Esophagus mucosa (tissue), 1 donor: ENCODE results near the gene KCNJ5. TPM values are rescaled to one million over a fixed set of nuclear protein-coding genes. Genes with fewer than 3 reads are reported as not detected.
A peak's percentile ranks its signal among the peaks of the same experiment; 100 is the strongest.
"Not testable (repeated sequence)": the region's sequence is repeated elsewhere in the genome, so short reads cannot be mapped to it uniquely, and the experiment has no call there.

Experiments
- ATAC-seq: fragments of 200-7000 bp; cut with Tn5 transposase; one replicate; pipeline ENCODE4 v1.9.1; 2020
- total RNA-seq: library from RNA; stranded (reverse); gene quantifications from one replicate; pipeline ENCODE4 v1.2.4, GENCODE V29; 2023
- donor health status: DM: yes; HTN: yes; CAD: no.

Gene KCNJ5
- total RNA-seq, 1 donor from 2014 or later: 0.08 TPM

DNA sequence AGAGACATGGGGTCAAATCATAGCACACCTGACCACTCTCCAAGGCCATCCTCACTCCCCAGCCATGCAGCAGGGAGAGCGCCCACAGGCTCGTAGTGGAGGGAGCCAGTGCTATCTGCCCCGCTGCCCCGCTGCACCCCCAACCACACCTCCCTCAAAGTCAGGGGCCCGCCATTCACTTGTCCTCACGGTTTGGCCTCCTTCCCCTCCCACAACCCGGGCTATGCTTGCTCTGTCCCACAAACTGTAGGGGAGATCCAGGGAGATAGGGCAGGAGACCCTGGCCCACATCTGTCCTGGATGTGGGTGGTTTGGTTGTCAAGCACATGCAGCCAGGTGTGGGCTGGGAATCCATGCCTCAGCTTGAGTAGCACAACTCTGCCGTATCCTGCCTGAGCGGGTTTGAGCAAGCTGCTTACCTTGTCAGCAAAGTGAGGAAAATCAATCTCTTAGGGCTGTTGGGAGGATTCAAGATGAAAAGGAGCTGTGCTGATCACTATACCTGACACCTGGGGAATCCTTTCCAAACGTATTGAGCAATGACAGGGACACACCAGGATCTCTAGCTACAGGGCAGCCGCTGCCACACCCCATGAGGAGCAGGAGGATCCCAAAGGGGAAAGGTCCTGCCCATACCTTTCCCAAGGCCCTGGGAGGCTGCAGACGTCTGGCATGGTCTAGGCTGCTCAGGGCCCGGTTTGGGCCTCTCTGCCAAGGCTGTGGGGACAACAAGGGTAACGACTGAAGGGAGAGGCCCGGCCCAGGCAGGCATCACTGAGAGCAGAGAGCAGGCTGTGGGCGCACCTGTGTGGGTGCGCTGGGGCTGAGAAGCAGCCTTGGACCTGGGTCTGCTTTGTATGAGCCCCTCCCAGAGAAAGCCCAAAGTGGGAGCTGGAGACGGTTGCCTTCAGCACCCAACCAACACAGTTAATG, 23.3 kb downstream of the KCNJ5 start:
- peak; percentile 75 for ATAC-seq

DNA sequence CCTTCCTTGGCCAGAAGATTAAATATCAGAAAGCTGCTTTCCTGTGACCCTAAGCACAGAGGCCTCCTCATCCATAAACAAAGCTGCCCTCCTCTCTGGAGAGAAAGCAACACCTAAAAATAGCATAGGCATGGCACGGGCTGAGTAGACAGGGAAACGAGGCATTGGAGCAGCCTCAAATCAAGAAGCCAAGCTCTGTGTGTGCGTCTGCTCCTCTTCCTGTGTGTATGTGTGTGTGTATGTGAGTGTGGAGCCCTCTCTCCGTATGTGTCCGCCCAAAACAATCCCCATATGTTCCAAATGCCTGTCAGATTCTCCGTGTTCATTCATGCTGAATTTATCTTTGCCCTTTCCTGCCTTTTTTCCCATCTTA, 24.0 kb downstream of the KCNJ5 start:
- ATAC-seq: no peak

DNA sequence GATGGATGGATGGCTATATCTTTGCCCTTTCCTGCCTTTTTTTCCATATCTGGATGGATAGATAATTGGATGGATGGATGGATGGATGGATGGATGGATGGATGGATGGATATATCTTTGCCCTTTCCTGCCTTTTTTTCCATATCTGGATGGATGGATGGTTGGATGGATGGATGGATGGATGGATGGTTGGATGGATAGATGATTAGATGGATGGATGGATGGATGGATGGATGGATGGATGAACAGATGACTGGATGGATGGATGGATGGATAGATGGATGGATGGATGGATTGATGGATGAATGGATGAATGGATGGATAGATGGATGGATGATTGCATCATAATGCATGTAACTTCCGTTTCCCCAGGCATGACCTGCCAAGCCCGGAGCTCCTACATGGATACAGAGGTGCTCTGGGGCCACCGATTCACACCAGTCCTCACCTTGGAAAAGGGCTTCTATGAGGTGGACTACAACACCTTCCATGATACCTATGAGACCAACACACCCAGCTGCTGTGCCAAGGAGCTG, 24.9 kb downstream of the KCNJ5 start:
- ATAC-seq: no peak

DNA sequence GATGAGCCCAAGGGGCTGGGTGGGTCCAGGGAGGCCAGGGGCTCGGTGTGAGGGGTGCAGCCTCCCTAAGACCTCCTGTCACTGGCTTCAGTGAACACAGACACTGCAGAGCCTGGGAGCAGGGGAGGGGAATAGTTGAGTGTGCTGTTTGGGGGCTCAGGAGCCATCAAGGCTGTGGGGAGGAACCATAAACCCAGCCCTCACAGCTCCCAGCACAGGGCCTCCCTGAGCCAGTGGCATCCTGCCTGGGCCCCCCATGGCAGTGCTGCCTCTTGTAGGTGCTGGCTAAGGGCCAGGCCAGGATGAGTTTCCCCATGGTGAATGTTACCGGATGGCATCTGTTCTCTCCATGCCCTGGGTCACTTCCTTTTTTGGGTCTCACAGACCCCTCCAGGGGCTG, 25.5 kb downstream of the KCNJ5 start:
- no peak for ATAC-seq

DNA sequence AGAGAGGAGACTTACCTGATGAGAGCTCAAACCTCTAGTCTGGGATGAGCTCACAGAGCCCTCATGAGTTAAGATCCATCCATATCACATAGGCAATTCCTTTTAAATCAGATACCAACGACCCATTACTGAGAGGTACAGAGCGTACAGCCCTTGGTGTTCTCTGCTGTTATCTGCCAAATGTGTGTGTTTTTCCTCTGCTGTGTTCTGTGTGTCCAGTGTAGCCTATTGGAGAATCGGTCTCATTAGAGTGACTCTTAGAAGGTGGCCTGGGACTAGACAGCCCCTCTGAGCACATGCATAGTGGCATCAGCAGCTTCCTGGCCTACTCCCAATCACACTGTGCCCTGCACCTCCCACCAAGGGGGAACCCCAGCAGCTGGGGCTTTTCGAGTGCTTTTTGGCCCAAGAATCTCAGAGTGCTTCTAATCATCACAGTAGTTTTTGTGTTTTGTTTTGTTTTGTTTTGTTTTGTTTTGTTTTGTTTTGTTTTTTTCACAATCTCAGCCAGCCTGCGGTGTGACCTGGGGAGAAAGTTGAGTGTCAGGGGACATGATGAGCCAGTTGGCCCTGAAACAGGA, 26.1 kb downstream of the KCNJ5 start:
- no peak for ATAC-seq

DNA sequence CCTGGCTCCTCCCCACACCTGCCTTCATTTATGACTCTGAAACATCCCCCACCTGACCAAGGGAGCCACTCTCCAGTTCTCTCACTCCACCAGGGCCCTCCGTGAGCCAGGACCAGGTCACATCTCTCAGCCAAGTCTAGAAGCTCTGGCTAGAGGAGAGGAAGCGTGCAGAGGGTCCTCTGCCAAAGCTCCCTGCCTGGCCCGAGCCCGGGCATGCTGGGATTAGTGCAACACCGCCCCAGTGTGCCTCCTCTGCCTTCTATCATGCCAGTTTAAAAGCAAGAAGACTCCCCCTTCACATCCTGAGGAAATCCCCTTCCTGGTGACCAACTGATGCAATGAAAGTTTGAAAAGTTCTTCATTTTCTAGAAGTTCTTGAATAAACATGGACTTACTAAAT, 28.1 kb downstream of the KCNJ5 start:
- no peak for ATAC-seq

DNA sequence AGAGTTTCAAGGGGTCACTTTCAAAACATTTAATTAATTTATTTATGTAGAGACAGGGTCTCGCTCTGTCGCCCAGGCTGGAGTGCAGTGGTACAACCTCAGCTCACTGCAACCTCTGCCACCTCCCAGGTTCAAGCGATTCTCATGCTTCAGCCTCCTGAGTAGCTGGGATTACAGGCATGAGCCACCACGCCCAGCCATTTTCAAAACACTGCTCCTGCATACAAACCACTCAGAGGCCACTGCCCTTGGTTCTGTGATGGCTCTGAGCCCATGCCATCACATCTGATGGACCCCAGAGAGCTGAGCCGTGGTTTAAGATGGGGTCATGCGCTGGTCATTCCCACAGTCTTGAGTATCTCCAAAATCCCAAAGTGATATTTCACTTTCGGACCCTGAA, 28.5 kb downstream of the KCNJ5 start:
- not testable (repeated sequence) for ATAC-seq

DNA sequence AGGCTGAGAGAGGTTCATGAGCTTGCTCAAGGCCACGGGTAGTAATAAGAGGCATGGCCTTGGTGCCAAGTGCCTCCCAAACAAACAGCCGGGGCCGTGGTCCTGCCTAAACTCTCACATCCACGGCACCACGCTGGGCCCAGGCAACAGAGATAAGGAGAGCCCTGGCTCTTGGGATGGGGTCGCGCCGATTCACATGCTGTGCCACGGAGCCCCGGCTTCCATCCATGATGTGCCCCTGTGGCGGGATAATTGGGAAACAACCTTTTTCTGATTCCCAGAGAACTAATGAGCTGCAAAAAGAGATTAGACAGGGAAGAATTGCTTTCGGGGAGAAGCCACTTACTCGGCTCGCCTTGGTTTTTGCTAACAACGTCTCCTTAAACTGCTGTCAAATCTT, 29.5 kb downstream of the KCNJ5 start:
- no peak for ATAC-seq

DNA sequence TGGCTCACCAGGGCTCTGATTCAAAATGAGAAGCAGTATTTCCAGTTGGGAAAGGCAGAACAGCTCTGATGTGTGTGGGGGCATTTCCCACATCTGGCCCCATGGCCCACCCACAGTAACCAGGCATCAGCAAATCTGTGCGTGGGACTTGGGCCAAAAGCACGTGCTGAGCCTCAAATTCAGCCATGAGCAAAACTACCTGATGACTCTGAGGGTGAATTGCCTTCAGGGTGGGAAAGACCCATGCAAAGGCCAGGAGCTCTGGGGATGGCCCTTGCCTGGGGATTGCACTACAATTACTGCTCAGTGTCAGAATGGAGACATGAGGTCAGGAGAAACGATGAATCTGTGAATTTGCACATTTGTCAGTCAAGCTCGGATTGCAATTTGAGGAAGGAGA, 30.6 kb downstream of the KCNJ5 start:
- ATAC-seq: no peak

DNA sequence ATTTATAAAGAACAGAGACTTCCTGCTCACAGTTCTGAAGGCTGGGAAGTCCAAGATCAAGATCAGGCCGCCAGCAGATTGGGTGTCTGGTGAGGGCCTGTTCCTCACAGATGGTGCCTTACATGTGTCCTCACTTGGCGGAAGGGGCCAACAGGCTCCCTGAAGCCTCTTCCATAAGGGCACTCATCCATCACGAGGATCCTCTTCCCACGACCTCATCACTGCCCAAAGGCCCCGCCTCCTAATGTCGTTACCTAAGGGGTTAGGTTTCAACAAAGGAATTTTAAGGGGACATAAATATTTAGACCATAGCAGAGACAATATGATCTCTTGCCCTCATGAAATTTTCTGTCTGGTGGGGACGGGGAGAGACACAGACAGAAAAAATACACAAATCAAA, 32.9 kb downstream of the KCNJ5 start:
- ATAC-seq: no peak

DNA sequence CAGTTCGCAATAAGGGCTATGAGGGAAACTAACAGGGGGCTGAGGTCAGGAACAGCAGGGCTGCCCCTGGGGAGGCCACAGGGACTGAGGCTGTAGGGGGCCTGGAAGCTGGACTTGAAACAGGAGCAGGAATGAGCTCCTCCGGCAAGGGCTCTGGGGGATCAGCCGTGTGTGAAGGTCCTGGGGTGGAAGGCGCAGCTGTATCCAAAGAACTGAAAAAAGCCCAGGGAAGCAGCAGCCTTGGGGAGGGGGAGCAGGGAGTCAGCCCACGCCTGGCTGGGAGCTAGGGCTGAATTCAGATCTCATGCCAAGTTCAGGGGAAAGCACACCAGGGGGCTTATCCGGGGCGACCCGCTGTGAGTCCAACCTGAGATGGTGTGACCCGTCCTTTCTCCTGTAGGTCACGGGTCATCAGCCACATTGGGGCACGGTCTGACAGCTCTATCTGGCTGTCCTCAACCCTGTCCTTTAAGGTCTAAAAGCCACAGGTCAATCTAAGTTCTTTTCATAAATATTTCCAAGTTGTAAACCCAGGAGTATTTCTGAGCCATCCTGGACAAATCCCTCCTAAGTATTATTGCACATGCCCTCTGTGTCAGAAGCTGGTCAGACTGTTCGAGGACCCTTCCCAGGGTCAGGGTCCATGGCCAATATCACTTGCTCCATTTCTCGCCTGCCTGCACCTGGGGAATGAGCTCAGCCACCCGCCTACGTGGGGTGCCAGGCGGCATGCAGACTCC, 33.5 kb downstream of the KCNJ5 start:
- ATAC-seq: no peak

DNA sequence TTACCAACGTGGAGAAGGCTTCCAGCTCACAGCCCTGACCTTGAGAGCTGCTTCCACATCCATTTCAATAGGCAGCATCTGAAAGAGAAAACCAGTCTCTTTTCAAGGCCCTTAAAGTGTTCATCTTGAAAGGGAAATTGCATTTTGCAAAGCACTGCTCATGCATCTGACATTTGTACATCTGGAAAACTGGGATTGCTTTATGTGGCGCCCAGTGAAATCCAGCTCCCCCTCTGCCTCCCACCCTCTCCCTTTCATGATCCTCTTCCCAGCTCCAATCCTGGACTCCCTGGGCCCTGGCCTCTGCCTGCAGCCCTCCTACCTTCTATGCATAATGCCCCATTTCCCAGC, 34.1 kb downstream of the KCNJ5 start:
- no peak for ATAC-seq

DNA sequence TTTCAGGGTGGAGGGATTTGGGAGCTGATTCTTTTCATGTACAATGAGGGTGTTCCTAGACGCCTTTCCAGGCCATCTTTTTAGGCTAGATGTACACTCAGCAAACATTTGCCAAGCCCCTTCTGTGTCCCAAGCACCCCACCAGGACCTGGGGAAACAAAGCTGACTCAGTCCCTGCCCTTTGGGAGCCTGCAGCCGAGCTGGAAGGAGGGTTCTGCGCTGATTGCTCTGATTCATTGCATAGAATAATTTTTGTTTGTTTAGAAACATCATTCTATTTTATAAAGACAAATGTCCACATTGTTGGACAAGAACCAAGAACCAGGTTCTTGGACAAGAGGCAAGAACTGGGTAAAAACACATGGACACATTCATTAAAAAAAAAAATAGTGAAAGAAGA, 34.8 kb downstream of the KCNJ5 start:
- ATAC-seq: no peak

DNA sequence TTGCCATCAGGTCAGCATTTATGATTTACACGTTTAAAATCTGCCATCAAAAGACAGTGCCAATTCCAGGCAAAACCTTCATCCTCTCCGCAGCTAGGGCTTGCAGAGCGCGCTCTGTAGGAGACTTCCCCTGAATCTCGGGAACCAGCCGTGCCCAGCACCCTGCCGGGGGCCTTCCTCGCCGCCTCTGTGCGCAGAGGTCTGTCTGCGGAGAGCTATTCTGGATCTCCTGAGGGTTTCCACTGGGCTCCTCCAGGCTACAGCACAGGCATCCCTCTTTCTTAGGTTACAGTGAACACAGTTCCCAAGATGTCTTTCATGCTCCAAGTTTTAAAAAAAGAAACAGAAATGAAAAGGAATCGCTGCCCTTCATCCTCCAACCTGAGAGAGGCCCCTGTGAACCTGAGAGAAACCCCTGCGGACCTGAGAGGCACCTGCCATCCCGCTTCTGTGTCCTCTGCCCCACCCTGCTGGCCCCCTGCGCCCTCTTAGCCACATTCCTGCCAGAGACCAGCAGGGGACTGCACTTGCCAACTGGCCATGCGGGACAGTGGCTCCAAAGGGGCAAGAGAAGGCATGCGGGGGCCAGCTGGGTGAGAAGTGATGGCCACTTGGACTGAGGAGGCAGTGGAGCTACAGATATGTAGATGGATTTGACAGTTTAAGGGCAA, 35.4 kb downstream of the KCNJ5 start:
- ATAC-seq: no peak

DNA sequence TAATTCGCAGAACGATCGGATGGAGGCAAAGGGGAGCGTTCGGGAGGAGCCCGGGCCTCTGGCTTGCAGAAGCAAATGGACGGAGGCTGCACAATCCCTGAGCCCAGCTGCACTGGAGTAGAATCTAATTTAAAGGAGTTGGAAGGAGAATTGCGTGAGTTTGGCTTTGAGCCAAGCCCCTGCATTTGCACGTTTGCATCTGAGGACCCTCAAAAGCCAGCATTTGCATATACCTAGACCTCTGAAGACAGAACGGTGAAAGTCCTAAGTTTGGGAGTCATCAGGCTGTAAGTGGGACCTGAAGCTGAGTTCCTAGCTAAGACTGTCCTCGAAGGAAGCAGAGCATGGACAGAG, 35.9 kb downstream of the KCNJ5 start:
- ATAC-seq: no peak

DNA sequence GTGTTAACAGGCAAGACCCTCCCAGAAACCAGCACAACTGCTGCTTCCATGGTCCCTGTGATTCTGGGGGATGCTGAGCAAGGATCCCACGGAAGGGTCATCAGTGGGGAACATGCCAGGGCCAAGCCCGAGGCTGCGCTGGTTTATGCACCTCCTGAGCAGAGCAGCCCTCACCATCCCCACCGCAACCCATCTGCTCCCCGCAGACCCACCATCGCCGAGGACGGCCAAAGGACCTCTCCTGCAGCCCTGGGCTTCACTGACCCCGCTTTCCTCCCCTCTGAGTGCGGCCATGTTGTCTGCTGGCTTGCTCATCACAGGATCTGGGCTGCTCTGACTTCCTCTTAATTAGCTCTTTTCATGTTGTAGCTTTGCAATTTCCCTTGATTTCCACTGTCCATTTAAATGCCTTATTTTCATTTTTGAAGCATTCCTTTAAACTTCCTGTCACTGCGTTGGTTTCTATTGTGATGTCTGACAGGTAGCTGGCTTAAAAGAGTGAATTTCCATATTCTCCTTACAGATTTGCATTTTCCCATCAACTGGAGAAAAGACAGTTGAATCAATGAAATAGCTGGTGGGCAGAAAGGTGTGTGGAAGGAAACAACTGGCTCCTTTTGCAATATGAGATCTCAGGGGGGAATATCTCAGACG, 36.7 kb downstream of the KCNJ5 start:
- ATAC-seq: no peak

DNA sequence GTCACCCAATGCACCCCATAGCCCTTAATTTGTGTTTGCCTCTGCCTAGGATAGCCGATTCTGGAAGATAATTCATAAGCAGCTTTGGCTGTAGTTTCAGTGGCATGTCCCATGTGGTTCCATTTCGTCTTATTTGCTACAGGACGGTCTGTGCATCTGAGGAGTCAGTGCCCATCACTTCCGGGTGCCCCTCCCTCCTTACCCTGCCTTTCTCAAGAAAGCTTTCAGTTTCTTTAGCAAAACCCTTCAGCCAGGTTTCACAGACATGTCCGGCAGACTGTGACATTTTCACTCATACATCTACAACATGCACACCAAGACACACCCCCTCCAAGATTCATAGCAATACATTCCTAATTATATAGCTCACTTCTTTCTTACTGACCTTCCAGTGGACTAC, 37.2 kb downstream of the KCNJ5 start:
- ATAC-seq: no peak

DNA sequence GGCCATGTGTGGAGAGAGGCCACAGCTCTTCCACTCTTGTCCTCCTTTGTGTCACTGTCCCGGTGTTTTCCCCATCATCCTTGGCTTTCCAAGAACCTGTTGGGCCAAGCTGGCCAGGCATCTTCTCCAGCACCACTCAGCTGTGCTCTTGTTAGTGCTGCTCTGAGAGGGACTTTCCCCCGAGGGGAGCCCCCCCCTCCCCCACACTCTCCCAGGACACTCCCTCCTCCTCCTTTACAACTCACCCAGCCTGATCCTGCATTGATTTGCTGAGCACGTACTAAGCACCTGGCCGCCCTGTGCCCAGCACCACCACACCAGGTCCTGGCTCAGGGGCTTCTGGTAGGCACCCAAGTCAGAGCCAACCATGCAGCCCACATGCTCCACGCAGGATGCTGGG, 38.3 kb downstream of the KCNJ5 start:
- ATAC-seq: no peak

DNA sequence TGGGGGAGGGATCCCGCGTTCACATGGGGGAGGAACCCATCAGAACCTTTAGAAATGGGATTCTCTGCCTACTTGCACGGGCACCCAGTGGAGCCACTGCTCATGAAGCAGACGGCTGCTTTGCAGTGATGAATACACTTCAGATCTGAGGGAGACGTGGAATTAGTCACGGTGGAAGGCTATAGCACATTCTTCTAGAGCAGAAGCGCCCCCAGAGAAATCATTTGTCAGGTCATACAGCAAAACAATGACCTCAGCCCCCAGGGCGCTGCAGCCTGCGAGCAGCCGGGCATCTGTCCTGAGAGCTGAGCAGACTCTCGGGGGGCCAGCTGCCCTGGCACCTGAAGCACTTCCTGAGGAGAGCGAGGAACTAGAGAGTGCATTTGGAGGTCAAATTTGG, 38.8 kb downstream of the KCNJ5 start:
- ATAC-seq: no peak

DNA sequence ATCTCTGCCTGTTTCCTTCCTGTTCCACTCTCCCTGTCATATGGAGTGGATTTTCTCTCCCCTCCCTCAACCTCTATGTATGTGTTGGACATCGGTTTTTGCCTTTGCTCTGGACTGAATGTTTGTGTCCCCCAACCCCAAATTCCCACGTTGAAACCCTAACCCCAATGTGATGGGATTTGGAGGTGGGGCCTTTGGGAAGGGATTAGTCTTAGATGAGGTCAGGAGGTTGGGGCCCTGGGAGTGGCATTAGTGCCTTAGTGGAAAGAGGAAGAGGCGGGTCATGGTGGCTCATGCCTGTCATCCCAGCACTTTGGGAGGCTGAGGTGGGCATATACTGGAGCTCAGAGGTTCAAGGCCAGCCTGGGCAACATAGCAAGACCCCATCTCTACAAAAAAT, 39.9 kb downstream of the KCNJ5 start:
- ATAC-seq: no peak

DNA sequence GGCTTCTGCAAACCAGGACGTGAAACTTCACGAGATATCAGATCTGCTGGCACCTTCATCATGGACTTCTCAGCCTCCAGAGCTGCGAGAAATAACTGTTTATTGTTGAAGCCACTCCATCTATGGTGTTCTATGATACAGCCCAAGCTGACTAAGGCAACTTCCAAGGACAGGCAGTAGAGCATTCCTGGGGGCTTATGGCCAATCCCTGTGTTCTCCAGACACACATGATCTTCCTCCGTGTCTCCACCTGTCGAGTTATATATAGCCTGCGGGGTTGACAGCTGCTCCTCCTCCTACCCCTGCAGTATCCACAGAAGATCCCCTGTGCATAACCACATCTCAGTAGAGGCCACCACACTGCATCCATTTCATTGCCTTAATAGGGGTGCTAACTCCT, 40.5 kb downstream of the KCNJ5 start:
- ATAC-seq: peak; percentile 33

DNA sequence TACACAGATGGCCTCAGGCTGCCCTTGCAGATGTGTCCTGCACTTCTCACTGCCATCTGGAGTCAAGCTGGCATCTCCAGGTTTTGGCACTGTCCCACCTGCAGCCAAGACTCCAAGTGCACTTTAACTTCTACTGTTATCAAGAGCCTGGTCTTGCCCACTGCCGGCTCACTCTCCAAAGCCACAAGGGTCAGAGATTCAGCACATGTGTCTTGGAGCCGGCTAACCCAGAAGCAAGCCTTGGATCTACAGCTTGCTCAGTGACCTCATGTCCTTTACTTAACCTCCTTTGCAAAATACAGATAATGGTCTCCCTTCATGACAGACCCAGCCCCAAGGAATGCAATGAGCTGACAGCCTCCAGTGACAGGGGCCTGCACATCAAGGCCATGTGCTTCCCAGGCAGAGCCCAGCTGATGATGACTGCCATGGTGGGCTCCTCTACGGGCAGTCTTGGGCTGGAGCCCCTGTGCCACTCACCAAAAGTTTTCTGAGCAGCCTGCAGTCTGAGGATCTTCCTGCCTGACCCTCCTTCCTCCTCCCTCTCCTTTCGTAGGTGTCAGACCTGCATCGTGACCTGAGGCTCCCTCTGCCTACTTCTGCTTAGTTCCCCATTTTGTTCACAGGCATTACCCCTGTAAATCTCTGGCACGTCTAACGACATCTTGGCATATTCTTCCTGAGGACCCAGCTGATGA, 42.5 kb downstream of the KCNJ5 start:
- ATAC-seq: no peak
